ENCODE data around the gene CACNG4.
"Not testable (repeated sequence)": the region's sequence is repeated elsewhere in the genome, so short reads cannot be mapped to it uniquely, and the experiment has no call there.

Gene CACNG4

GRCh38 chr17:67038861-67039365 lies 74.4 kb downstream of the CACNG4 start:
- H3K4me1 Mint-ChIP-seq = peaks cover 21% of the 10 kb centered on the region
- no peak overlapping the region for H3K27ac Mint-ChIP-seq
- H3K27me3 Mint-ChIP-seq = no peaks in the 10 kb centered on the region
- H3K36me3 Mint-ChIP-seq (ENCODE audit: low read depth) = no peaks in the 10 kb centered on the region
- DNase-seq = no peak
- H3K4me3 Mint-ChIP-seq = no peak overlapping the region
- H3K9me3 Mint-ChIP-seq = no peaks in the 10 kb centered on the region
- ATAC-seq = no peak

GRCh38 chr17:67040652-67041051 lies 76.1 kb downstream of the CACNG4 start:
- H3K36me3 Mint-ChIP-seq (ENCODE audit: low read depth) = no peaks in the 10 kb centered on the region
- H3K27me3 Mint-ChIP-seq = no peaks in the 10 kb centered on the region
- ATAC-seq (no peak), DNase-seq (no peak)
- no peak overlapping the region for H3K4me3 Mint-ChIP-seq
- H3K27ac Mint-ChIP-seq = no peak overlapping the region
- H3K9me3 Mint-ChIP-seq = no peaks in the 10 kb centered on the region
- peaks cover 9% of the 10 kb centered on the region for H3K4me1 Mint-ChIP-seq

- not testable (repeated sequence) for H3K9me3 Mint-ChIP-seq; H3K27ac Mint-ChIP-seq; H3K4me3 Mint-ChIP-seq; DNase-seq; H3K36me3 Mint-ChIP-seq (ENCODE audit: low read depth); H3K27me3 Mint-ChIP-seq; ATAC-seq; H3K4me1 Mint-ChIP-seq
Observed at GRCh38 chr17:67041119-67041518, 76.6 kb downstream of the CACNG4 start.

- DNase-seq = no peak
- peaks cover 2% of the 10 kb centered on the region for H3K4me1 Mint-ChIP-seq
- no peaks in the 10 kb centered on the region for H3K9me3 Mint-ChIP-seq
- no peak overlapping the region for H3K4me3 Mint-ChIP-seq
- H3K27ac Mint-ChIP-seq = no peak overlapping the region
- no peak for ATAC-seq
- no peaks in the 10 kb centered on the region for H3K27me3 Mint-ChIP-seq
- no peaks in the 10 kb centered on the region for H3K36me3 Mint-ChIP-seq (ENCODE audit: low read depth)
Observed at GRCh38 chr17:67041531-67041930, 77.0 kb downstream of the CACNG4 start.

GRCh38 chr17:67041941-67042899 lies 77.7 kb downstream of the CACNG4 start:
- Mint-ChIP-seq H3K4me3 (no peak overlapping the region), H3K27ac (no peak overlapping the region), H3K36me3 (ENCODE audit: low read depth) (no peaks in the 10 kb centered on the region), H3K9me3 (no peaks in the 10 kb centered on the region), H3K4me1 (no peaks in the 10 kb centered on the region), H3K27me3 (no peaks in the 10 kb centered on the region)
- ATAC-seq = no peak
- DNase-seq = no peak

- H3K4me1 Mint-ChIP-seq = no peaks in the 10 kb centered on the region
- no peak overlapping the region for H3K27ac Mint-ChIP-seq
- no peak for DNase-seq
- no peak overlapping the region for H3K4me3 Mint-ChIP-seq
- no peaks in the 10 kb centered on the region for H3K9me3 Mint-ChIP-seq
- H3K36me3 Mint-ChIP-seq (ENCODE audit: low read depth) = no peaks in the 10 kb centered on the region
- no peak for ATAC-seq
- no peaks in the 10 kb centered on the region for H3K27me3 Mint-ChIP-seq
Observed at GRCh38 chr17:67043283-67043682, 78.8 kb downstream of the CACNG4 start.

- Mint-ChIP-seq H3K36me3 (ENCODE audit: low read depth) (peaks cover 5% of the 10 kb centered on the region), H3K27me3 (no peaks in the 10 kb centered on the region), H3K9me3 (peaks cover 8% of the 10 kb centered on the region), H3K4me1 (no peaks in the 10 kb centered on the region), H3K27ac (no peak within 1 kb of the TSS), H3K4me3 (no peak within 1 kb of the TSS)
- DNase-seq = no peak
- ATAC-seq = no peak
Observed at GRCh38 chr17:67044016-67044772, 79.7 kb downstream of the CACNG4 start, which contains the start of gene CACNG1. Gene CACNG1 (plus strand): TSS chr17:67044554. CDS start chr17:67044661, 107 bp downstream.

GRCh38 chr17:67044940-67045339 lies 80.4 kb downstream of the CACNG4 start:
- DNase-seq (no peak), ATAC-seq (no peak)
- no peak overlapping the region for H3K27ac Mint-ChIP-seq
- H3K4me1 Mint-ChIP-seq = no peaks in the 10 kb centered on the region
- H3K4me3 Mint-ChIP-seq = no peak overlapping the region
- peaks cover 13% of the 10 kb centered on the region for H3K9me3 Mint-ChIP-seq
- H3K36me3 Mint-ChIP-seq (ENCODE audit: low read depth) = peaks cover 5% of the 10 kb centered on the region
- H3K27me3 Mint-ChIP-seq = no peaks in the 10 kb centered on the region

GRCh38 chr17:67046398-67046797 lies 81.9 kb downstream of the CACNG4 start:
- Mint-ChIP-seq H3K27ac (no peak overlapping the region), H3K4me3 (no peak overlapping the region), H3K4me1 (no peaks in the 10 kb centered on the region), H3K9me3 (peaks cover 13% of the 10 kb centered on the region), H3K27me3 (no peaks in the 10 kb centered on the region), H3K36me3 (ENCODE audit: low read depth) (peaks cover 5% of the 10 kb centered on the region)
- DNase-seq (no peak), ATAC-seq (no peak)

GRCh38 chr17:67047382-67047781 lies 82.9 kb downstream of the CACNG4 start:
- no peak for DNase-seq
- no peak for ATAC-seq
- Mint-ChIP-seq H3K4me3 (no peak overlapping the region), H3K27ac (no peak overlapping the region), H3K27me3 (no peaks in the 10 kb centered on the region), H3K9me3 (peaks cover 13% of the 10 kb centered on the region), H3K4me1 (no peaks in the 10 kb centered on the region), H3K36me3 (ENCODE audit: low read depth) (peaks cover 5% of the 10 kb centered on the region)

GRCh38 chr17:67049025-67049739 lies 84.7 kb downstream of the CACNG4 start:
- DNase-seq (no peak), ATAC-seq (no peak)
- Mint-ChIP-seq H3K27me3 (no peaks in the 10 kb centered on the region), H3K9me3 (peaks cover 13% of the 10 kb centered on the region), H3K4me1 (no peaks in the 10 kb centered on the region), H3K27ac (no peak overlapping the region), H3K36me3 (ENCODE audit: low read depth) (peaks cover 5% of the 10 kb centered on the region), H3K4me3 (no peak overlapping the region)

- no peak for ATAC-seq
- Mint-ChIP-seq H3K9me3 (peaks cover 13% of the 10 kb centered on the region), H3K4me1 (no peaks in the 10 kb centered on the region), H3K27ac (no peak overlapping the region), H3K4me3 (no peak overlapping the region), H3K27me3 (no peaks in the 10 kb centered on the region), H3K36me3 (ENCODE audit: low read depth) (peaks cover 5% of the 10 kb centered on the region)
- no peak for DNase-seq
Observed at GRCh38 chr17:67050066-67050465, 85.6 kb downstream of the CACNG4 start.

GRCh38 chr17:67050471-67051154 lies 86.1 kb downstream of the CACNG4 start:
- no peak for DNase-seq
- no peak for ATAC-seq
- no peak overlapping the region for H3K4me3 Mint-ChIP-seq
- H3K36me3 Mint-ChIP-seq (ENCODE audit: low read depth) = peaks cover 5% of the 10 kb centered on the region
- no peaks in the 10 kb centered on the region for H3K27me3 Mint-ChIP-seq
- H3K27ac Mint-ChIP-seq = no peak overlapping the region
- H3K9me3 Mint-ChIP-seq = peaks cover 13% of the 10 kb centered on the region
- H3K4me1 Mint-ChIP-seq = no peaks in the 10 kb centered on the region

- Mint-ChIP-seq H3K36me3 (ENCODE audit: low read depth) (peaks cover 5% of the 10 kb centered on the region), H3K4me1 (no peaks in the 10 kb centered on the region), H3K27ac (no peak overlapping the region), H3K9me3 (peaks cover 13% of the 10 kb centered on the region), H3K4me3 (no peak overlapping the region), H3K27me3 (no peaks in the 10 kb centered on the region)
- ATAC-seq (no peak), DNase-seq (no peak)
Observed at GRCh38 chr17:67051155-67051538, 86.6 kb downstream of the CACNG4 start.

Measured in activated naive CD8-positive, alpha-beta T cell treated with anti-CD3 and anti-CD28 coated beads, Interleukin-2, amount 50 U/mL, for 24 hours (primary cell).